KMS-11 (cell line): ENCODE measurements around the gene OR2T4.

Experiments
- H2AFZ ChIP-seq: fragments of 200-600 bp; sonication (generic); 2 replicates; pipeline ENCODE4 v1.6.1; 2016; ENCODE audit warnings: antibody characterized with exemption, mixed run types, low read depth
- H3K27ac ChIP-seq: fragments of 200-600 bp; sonication (generic); 2 replicates; pipeline ENCODE4 v1.6.1; 2016; ENCODE audit warnings: mild to moderate bottlenecking, mixed run types
- H3K27me3 ChIP-seq: fragments of 200-600 bp; sonication (generic); 2 replicates; pipeline ENCODE4 v1.6.1; 2017; ENCODE audit warnings: mild to moderate bottlenecking, low read depth, mixed run types, moderate library complexity; ENCODE audit not compliant: insufficient read depth
- H3K36me3 ChIP-seq: fragments of 200-600 bp; sonication (generic); 2 replicates; pipeline ENCODE4 v1.6.1; 2017; ENCODE audit warnings: mild to moderate bottlenecking, mixed run types; ENCODE audit not compliant: insufficient read depth
- H3K4me1 ChIP-seq: fragments of 200-600 bp; sonication (generic); 2 replicates; pipeline ENCODE4 v1.6.1; 2016; ENCODE audit warnings: mild to moderate bottlenecking, low read depth, mixed run types; ENCODE audit not compliant: poor library complexity, severe bottlenecking
- H3K4me2 ChIP-seq: fragments of 200-600 bp; sonication (generic); 2 replicates; pipeline ENCODE4 v1.7.0; 2016; ENCODE audit warnings: mild to moderate bottlenecking, mixed run types
- H3K4me3 ChIP-seq: fragments of 200-600 bp; sonication (generic); IDR thresholded peaks from 2 replicates; pipeline ENCODE4 v1.6.1; 2017; ENCODE audit warnings: low read depth, low read length, mixed read lengths; ENCODE audit not compliant: insufficient read depth
- H3K79me2 ChIP-seq: fragments of 200-600 bp; sonication (generic); 2 replicates; pipeline ENCODE4 v1.6.1; 2016; ENCODE audit warnings: low read depth, mixed run types; ENCODE audit not compliant: insufficient read depth
- H3K9ac ChIP-seq: fragments of 200-600 bp; sonication (generic); 2 replicates; pipeline ENCODE4 v1.6.1; 2016; ENCODE audit warnings: mild to moderate bottlenecking, mixed run types
- H4K20me1 ChIP-seq: fragments of 200-600 bp; sonication (generic); 2 replicates; pipeline ENCODE4 v1.6.1; 2016; ENCODE audit warnings: mild to moderate bottlenecking, mixed run types; ENCODE audit not compliant: insufficient read depth
- CTCF ChIP-seq: fragments of 200-600 bp; sonication (generic); conservative IDR thresholded peaks from 2 replicates; pipeline ENCODE4 v1.6.1; 2017; ENCODE audit warnings: low read depth, mild to moderate bottlenecking, antibody characterized with exemption, low read length, moderate library complexity, mixed read lengths

OR2T4 gene

GRCh38 chr1:248361121-248361715 is at the start of gene OR2T4:
OR2T4 (plus strand) TSS chr1:248361665; CDS start chr1:248361665, 0 bp downstream.
- TF ChIP-seq CTCF = no peak
- Histone ChIP-seq H3K79me2 (no peaks in the 10 kb centered on the region), H3K27ac (no peak within 1 kb of the TSS), H3K4me2 (no peak within 1 kb of the TSS), H3K36me3 (no peaks in the 10 kb centered on the region), H4K20me1 (no peaks in the 10 kb centered on the region), H2AFZ (no peak within 1 kb of the TSS), H3K27me3 (no peaks in the 10 kb centered on the region), H3K4me1 (no peaks in the 10 kb centered on the region), H3K9ac (no peak within 1 kb of the TSS), H3K4me3 (no peak within 1 kb of the TSS)

- Histone ChIP-seq H3K79me2 (no peaks in the 10 kb centered on the region), H3K9ac (no peak overlapping the region), H3K27ac (no peak overlapping the region), H3K36me3 (no peaks in the 10 kb centered on the region), H2AFZ (no peak overlapping the region), H3K27me3 (no peaks in the 10 kb centered on the region), H3K4me1 (no peaks in the 10 kb centered on the region), H3K4me3 (no peak overlapping the region), H3K4me2 (no peak overlapping the region), H4K20me1 (no peaks in the 10 kb centered on the region)
- TF ChIP-seq CTCF = no peak
These were observed 44.7 kb upstream of the OR2T4 start for GRCh38 chr1:248316796-248317195.

GRCh38 chr1:248324468-248324867 is 37.0 kb upstream of the OR2T4 start, which contains the start of gene OR2M7:
OR2M7 (minus strand) TSS chr1:248324568; CDS start chr1:248324568, 0 bp downstream.
- TF ChIP-seq CTCF = no peak
- no peak within 1 kb of the TSS for H3K4me2 ChIP-seq
- no peaks in the 10 kb centered on the region for H3K27me3 ChIP-seq
- H3K27ac ChIP-seq = no peak within 1 kb of the TSS
- H3K4me3 ChIP-seq = no peak within 1 kb of the TSS
- H2AFZ ChIP-seq = no peak within 1 kb of the TSS
- H3K36me3 ChIP-seq = no peaks in the 10 kb centered on the region
- no peaks in the 10 kb centered on the region for H3K79me2 ChIP-seq
- no peaks in the 10 kb centered on the region for H3K4me1 ChIP-seq
- H3K9ac ChIP-seq = no peak within 1 kb of the TSS
- H4K20me1 ChIP-seq = no peaks in the 10 kb centered on the region

GRCh38 chr1:248343451-248343850 is 18.0 kb upstream of the OR2T4 start:
- H3K27ac ChIP-seq = no peak overlapping the region
- H3K27me3 ChIP-seq = no peaks in the 10 kb centered on the region
- H4K20me1 ChIP-seq = no peaks in the 10 kb centered on the region
- TF ChIP-seq CTCF = no peak
- H3K36me3 ChIP-seq = no peaks in the 10 kb centered on the region
- no peaks in the 10 kb centered on the region for H3K4me1 ChIP-seq
- H3K79me2 ChIP-seq = no peaks in the 10 kb centered on the region
- H3K9ac ChIP-seq = no peak overlapping the region
- no peak overlapping the region for H3K4me2 ChIP-seq
- H3K4me3 ChIP-seq = no peak overlapping the region
- H2AFZ ChIP-seq = no peak overlapping the region
